H1 (cell line): ENCODE data around the gene HIVEP3. TPM values are rescaled to one million over a fixed set of nuclear protein-coding genes. Genes with fewer than 3 reads are reported as not detected.

ENCODE experiments used
- CTCF ChIA-PET: fragments of 300-600 bp; sonication (Branson Sonifier 250); formaldehyde crosslinking; loops from one replicate; lab custom pipeline; 2021; ENCODE audit not compliant: partially characterized antibody; lab: Charles Lee
- POLR2A ChIA-PET: fragments of 300-600 bp; sonication (Branson Sonifier 250); formaldehyde crosslinking; loops from one replicate; lab custom pipeline; 2021; ENCODE audit warnings: inconsistent platforms; ENCODE audit not compliant: partially characterized antibody; lab: Charles Lee
- DNase-seq, 2 experiments: peaks; one replicate each; pipeline versions ENCODE4 v3.0.0 to v3.0.0-alpha.2; 2010 to 2022; ENCODE audit warnings: low spot score in 2 of 2, low read depth in 1 of 2, mixed read lengths in 1 of 2
- FAIRE-seq: peaks from 2 replicates; lab custom pipeline; 2011; peaks lifted over from hg19 to GRCh38; lab: Jason Lieb, UNC
- H2AFZ ChIP-seq: 2 replicates; pipeline ENCODE4 v1.8.1; 2012; ENCODE audit warnings: low read length, inconsistent platforms
- H2AK5ac ChIP-seq: 2 replicates; pipeline ENCODE4 v1.6.1; 2013; ENCODE audit warnings: low read depth, low read length
- H2BK120ac ChIP-seq: replicated peaks from 2 replicates; pipeline ENCODE3; 2013; ENCODE audit warnings: low read depth, low read length, inconsistent platforms
- H2BK12ac ChIP-seq: 2 replicates; pipeline ENCODE4 v1.6.1; 2013; ENCODE audit warnings: low read depth, low read length
- H2BK15ac ChIP-seq: 2 replicates; pipeline ENCODE4 v1.6.1; 2013; ENCODE audit warnings: low read length
- H2BK20ac ChIP-seq: 2 replicates; pipeline ENCODE4 v1.6.1; 2013; ENCODE audit warnings: low read length
- H2BK5ac ChIP-seq: 2 replicates; pipeline ENCODE4 v1.6.1; 2013; ENCODE audit warnings: low read depth, low read length
- H3K14ac ChIP-seq: 2 replicates; pipeline ENCODE4 v1.6.1; 2013; ENCODE audit warnings: inconsistent platforms; ENCODE audit not compliant: insufficient read length
- H3K18ac ChIP-seq: 2 replicates; pipeline ENCODE4 v1.6.1; 2013; ENCODE audit warnings: low read length; ENCODE audit errors: extremely low read depth
- H3K23ac ChIP-seq: 2 replicates; pipeline ENCODE4 v1.6.1; 2013; ENCODE audit warnings: inconsistent platforms; ENCODE audit not compliant: insufficient read length
- H3K23me2 ChIP-seq: 2 replicates; pipeline ENCODE4 v1.6.1; 2013; ENCODE audit warnings: low read depth, low read length
- H3K27ac ChIP-seq: 2 replicates; pipeline ENCODE4 v1.6.1; 2011; ENCODE audit warnings: low read depth, low read length, inconsistent platforms
- H3K27me3 ChIP-seq, 4 experiments: replicated peaks in 1 of 4; 1 replicate in 1 of 4; 2 replicates in 3 of 4; pipeline versions ENCODE4 v1.6.1 to v1.8.1; 2011 to 2013; ENCODE audit warnings: low read length in 3 of 4, mild to moderate bottlenecking in 3 of 4, inconsistent platforms in 2 of 4, mixed read lengths in 2 of 4, moderate library complexity in 1 of 4; ENCODE audit not compliant: control insufficient read depth in 3 of 4, insufficient read depth in 3 of 4; ENCODE audit errors: extremely low read depth in 1 of 4
- H3K36me3 ChIP-seq, 4 experiments: 2 replicates each; pipeline versions ENCODE4 v1.6.1 to v1.8.1; 2011 to 2013; ENCODE audit warnings: mild to moderate bottlenecking in 4 of 4, low read length in 3 of 4, moderate library complexity in 2 of 4, control low read depth in 1 of 4, inconsistent platforms in 1 of 4; ENCODE audit not compliant: insufficient read depth in 4 of 4, control insufficient read depth in 2 of 4
- H3K4ac ChIP-seq: replicated peaks from 2 replicates; pipeline ENCODE3; 2013; ENCODE audit warnings: low read length, low read depth, mixed read lengths, inconsistent platforms; ENCODE audit not compliant: insufficient read length
- H3K4me1 ChIP-seq, 4 experiments: replicated peaks in 1 of 4; 1 replicate in 1 of 4; 2 replicates in 3 of 4; pipeline versions ENCODE4 v1.6.1 to v1.8.1; 2011 to 2013; ENCODE audit warnings: low read length in 3 of 4, inconsistent platforms in 2 of 4, mixed read lengths in 1 of 4; ENCODE audit not compliant: insufficient read depth in 4 of 4, control insufficient read depth in 3 of 4
- H3K4me2 ChIP-seq, 2 experiments: 2 replicates each; pipeline versions ENCODE4 v1.6.1 to v1.8.1; 2011 to 2013; ENCODE audit warnings: low read depth in 2 of 2, low read length in 2 of 2, control low read depth in 1 of 2, inconsistent platforms in 1 of 2, mild to moderate bottlenecking in 1 of 2; ENCODE audit not compliant: insufficient read depth in 1 of 2
- H3K4me3 ChIP-seq, 4 experiments: fragments of 200-600, 300-600 bp in 1 of 4; sonication (generic), shearing (Covaris generic), sonication (Bioruptor Twin) in 1 of 4; 2 replicates each; pipeline versions ENCODE4 v1.5.1 to v1.8.1; 2011 to 2016; ENCODE audit warnings: low read length in 4 of 4, low read depth in 3 of 4, control low read depth in 2 of 4, inconsistent platforms in 2 of 4, mild to moderate bottlenecking in 2 of 4, mixed read lengths in 1 of 4, moderate library complexity in 1 of 4; ENCODE audit not compliant: insufficient read depth in 2 of 4; ENCODE audit errors: extremely low read depth in 1 of 4
- H3K56ac ChIP-seq: replicated peaks from 2 replicates; pipeline ENCODE3; 2013; ENCODE audit warnings: low read depth, mild to moderate bottlenecking, mixed read lengths, low read length, inconsistent platforms; ENCODE audit not compliant: insufficient read length
- H3K79me1 ChIP-seq: 2 replicates; pipeline ENCODE4 v1.6.1; 2013; ENCODE audit warnings: low read depth, low read length, control low read depth
- H3K79me2 ChIP-seq, 2 experiments: 2 replicates each; pipeline versions ENCODE4 v1.6.1 to v1.8.1; 2012 to 2013; ENCODE audit warnings: low read length in 2 of 2, mild to moderate bottlenecking in 2 of 2, inconsistent platforms in 1 of 2; ENCODE audit not compliant: insufficient read depth in 2 of 2, control insufficient read depth in 1 of 2
- H3K9ac ChIP-seq, 4 experiments: replicated peaks in 1 of 4; 1 replicate in 1 of 4; 2 replicates in 3 of 4; pipeline versions ENCODE4 v1.6.1 to v1.8.1; 2011 to 2013; ENCODE audit warnings: low read depth in 3 of 4, low read length in 3 of 4, control low read depth in 2 of 4, mild to moderate bottlenecking in 2 of 4, moderate library complexity in 2 of 4, inconsistent platforms in 1 of 4; ENCODE audit errors: extremely low read depth in 1 of 4
- H3K9me3 ChIP-seq, 2 experiments: 2 replicates each; pipeline versions ENCODE4 v1.6.1 to v1.8.1; 2012 to 2013; ENCODE audit warnings: mild to moderate bottlenecking in 2 of 2, moderate library complexity in 2 of 2, control low read depth in 1 of 2, inconsistent platforms in 1 of 2, low read depth in 1 of 2, low read length in 1 of 2, mixed read lengths in 1 of 2; ENCODE audit not compliant: insufficient read depth in 2 of 2
- H4K20me1 ChIP-seq, 2 experiments: replicated peaks in 1 of 2; 2 replicates each; pipeline versions ENCODE3 to v1.8.1; 2011 to 2013; ENCODE audit warnings: inconsistent platforms in 2 of 2, low read length in 2 of 2, mild to moderate bottlenecking in 1 of 2; ENCODE audit not compliant: insufficient read depth in 2 of 2, control insufficient read depth in 1 of 2
- H4K5ac ChIP-seq: 2 replicates; pipeline ENCODE4 v1.6.1; 2013; ENCODE audit warnings: low read length, low read depth, mixed read lengths, inconsistent platforms; ENCODE audit not compliant: insufficient read length
- H4K8ac ChIP-seq: 2 replicates; pipeline ENCODE4 v1.8.0; 2013; ENCODE audit warnings: mild to moderate bottlenecking, moderate library complexity, low read length, inconsistent platforms; ENCODE audit not compliant: insufficient read depth; ENCODE audit errors: extremely low read depth
- H4K91ac ChIP-seq: replicated peaks from 2 replicates; pipeline ENCODE3; 2013; ENCODE audit warnings: low read length, mixed read lengths, inconsistent platforms; ENCODE audit not compliant: insufficient read length
- ATF2 ChIP-seq: IDR thresholded peaks from 2 replicates; pipeline ENCODE4 v1.6.1; 2012; ENCODE audit warnings: low read length, inconsistent platforms
- RAD21 ChIP-seq, 2 experiments: IDR thresholded peaks in 1 of 2; conservative IDR thresholded peaks in 1 of 2; 2 replicates each; pipeline ENCODE4 v1.6.1; 2011; ENCODE audit warnings: low read depth in 2 of 2, low read length in 2 of 2, improper control_type of control experiment in 1 of 2, inconsistent platforms in 1 of 2, mild to moderate bottlenecking in 1 of 2, moderate library complexity in 1 of 2
- WGBS, 2 experiments: shearing (Covaris generic) in 1 of 2; methylation state at CpG; one replicate each; pipeline versions ENCODE4 v1.1.6 to v1.1.7; 2013 to 2015; ENCODE audit warnings: low lambda C conversion rate in 2 of 2, mixed read lengths in 2 of 2, inconsistent platforms in 1 of 2, low coverage in 1 of 2, missing lambda C conversion rate in 1 of 2; ENCODE audit not compliant: insufficient replicate concordance in 2 of 2, insufficient coverage in 1 of 2, insufficient read length in 1 of 2; ENCODE audit errors: extremely low coverage in 1 of 2, missing lambda C conversion rate in 1 of 2; 5-methylcytosine and 5-hydroxymethylcytosine counted together
- polyA plus RNA-seq, 7 experiments: library from polyadenylated mRNA; depleted of rRNA in 3 of 7; stranded (reverse) in 5 of 7; unstranded in 2 of 7; fragments of >200 nt in 5 of 7; fragments of 200-250 nt in 2 of 7; gene quantifications; 1 replicate in 5 of 7; 2 replicates in 1 of 7; 4 replicates in 1 of 7; pipeline versions ENCODE4 v1.2.1 to v1.2.3, GENCODE V29; 2011 to 2013; ENCODE audit warnings: missing spikeins in 2 of 7, mixed read lengths in 2 of 7
- total RNA-seq: library from RNA; stranded (reverse); fragmentation: NEBNext Ultra II Directional; extraction: Animal tissue kit (Norgen Biotek cat#: 25700); gene quantifications from 2 replicates; pipeline ENCODE4 v1.2.1, GENCODE V29; 2021

HIVEP3 gene
- total and polyA plus RNA-seq, 2 of the 8 experiments (the other 6 are each of a cell fraction or from before 2014, with no cell fraction given), result 0.24 to 0.69 TPM

- H3K4me1 ChIP-seq, result peaks cover 2 to 11% (median 6%) of the 10 kb centered on the region in 4 experiments; a peak in 5 of 7 replicates
- H3K79me1 ChIP-seq, result no peaks in the 10 kb centered on the region
- H4K5ac ChIP-seq, result no peak overlapping the region
- no peak overlapping the region for H3K27ac ChIP-seq
- no peak overlapping the region for H4K91ac ChIP-seq
- H3K4ac ChIP-seq, result no peak overlapping the region
- no peak overlapping the region for H3K14ac ChIP-seq
- no peak overlapping the region for H3K56ac ChIP-seq
- H3K9ac ChIP-seq, result no peak overlapping the region
- H2BK15ac ChIP-seq, result no peak overlapping the region
- H4K8ac ChIP-seq, result no peak overlapping the region; the same call in 1 of the 2 replicates
- H2BK20ac ChIP-seq, result no peak overlapping the region
- no peak overlapping the region for H3K4me3 ChIP-seq
- DNase-seq (no peak), FAIRE-seq (no peak)
- H3K9me3 ChIP-seq, result no peaks in the 10 kb centered on the region
- peak overlapping the region; percentile 51; the same call in 1 of the 2 replicates for H2BK12ac ChIP-seq
- H2AFZ ChIP-seq, result no peak overlapping the region
- H3K23ac ChIP-seq, result no peak overlapping the region
- H3K23me2 ChIP-seq, result no peaks in the 10 kb centered on the region
- ChIA-PET POLR2A (interaction anchor here (0.7 kb wide), 1 partner anchor 35 kb away, joined by 4 read pairs; no protein-coding TSS in a partner anchor), CTCF (interaction anchor here (1.2 to 1.8 kb wide), 2 partner anchors 19 to 39 kb away, joined by 3 to 4 read pairs; no protein-coding TSS in a partner anchor)
- no peaks in the 10 kb centered on the region for H4K20me1 ChIP-seq
- H3K18ac ChIP-seq, result no peak overlapping the region
- H2BK120ac ChIP-seq, result no peak overlapping the region
- no peak overlapping the region for H2BK5ac ChIP-seq
- H3K79me2 ChIP-seq, result no peaks in the 10 kb centered on the region
- H3K27me3 ChIP-seq, result no peaks in the 10 kb centered on the region; a peak in 2 of 7 replicates
- H2AK5ac ChIP-seq, result no peak overlapping the region
- H3K36me3 ChIP-seq, result no peaks in the 10 kb centered on the region
- no peak overlapping the region for H3K4me2 ChIP-seq
- 93% methylated on average over 14 of the region's 14 CpGs; no CpG with 5 or more reads in 1 of the 2 experiments for WGBS, 2 experiments
- TF ChIP-seq RAD21 (IDR thresholded peaks at IDR 0.05 in 1 of 2, conservative IDR thresholded peaks at IDR 0.05 in 1 of 2; ENCODE audit: low read depth in 2 of 2, low read length in 2 of 2) (no peak), ATF2 (no peak)
Observed at GRCh38 chr1:41618066-41618825, 300.5 kb downstream of the HIVEP3 start.
